ENCODE data around the gene ATF3.
"Not testable (repeated sequence)": the region's sequence is repeated elsewhere in the genome, so short reads cannot be mapped to it uniquely, and the experiment has no call there.

The ATF3 gene

DNA sequence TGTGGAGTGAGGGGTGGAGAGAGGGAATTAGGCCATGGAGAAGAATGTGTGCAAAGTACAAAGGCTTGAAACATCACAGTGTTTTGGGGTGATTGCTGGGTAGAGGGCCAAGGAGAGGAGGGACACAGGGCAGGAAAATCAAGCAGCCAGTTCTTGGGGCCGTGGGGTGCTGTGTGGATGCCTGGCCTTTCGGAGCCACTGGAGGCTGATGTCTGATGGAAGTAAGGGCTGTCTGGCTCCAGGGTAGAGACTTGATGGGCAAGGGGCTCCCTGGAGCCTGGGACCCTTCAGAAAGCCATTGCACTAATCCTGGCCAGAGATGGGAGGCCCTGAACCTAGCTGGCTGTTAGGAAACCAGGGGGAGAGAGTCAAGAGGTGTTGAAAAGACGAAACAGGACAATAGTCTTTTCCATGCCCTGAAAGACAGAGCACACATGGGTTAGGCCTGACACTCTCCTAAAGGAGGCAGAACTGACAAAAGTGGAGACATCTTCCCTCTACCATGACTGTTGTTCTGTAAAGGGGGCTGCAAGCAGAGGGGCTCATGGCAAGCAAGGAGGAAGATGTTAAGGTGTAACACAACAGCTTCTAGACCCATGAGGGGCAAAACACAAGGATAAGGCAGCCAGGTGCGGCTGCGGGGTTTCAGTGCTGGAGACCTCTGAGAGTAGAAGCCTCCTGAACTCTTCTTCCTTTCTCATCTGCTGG, 21.0 kb downstream of the ATF3 start:
- no peak for DNase-seq

DNA sequence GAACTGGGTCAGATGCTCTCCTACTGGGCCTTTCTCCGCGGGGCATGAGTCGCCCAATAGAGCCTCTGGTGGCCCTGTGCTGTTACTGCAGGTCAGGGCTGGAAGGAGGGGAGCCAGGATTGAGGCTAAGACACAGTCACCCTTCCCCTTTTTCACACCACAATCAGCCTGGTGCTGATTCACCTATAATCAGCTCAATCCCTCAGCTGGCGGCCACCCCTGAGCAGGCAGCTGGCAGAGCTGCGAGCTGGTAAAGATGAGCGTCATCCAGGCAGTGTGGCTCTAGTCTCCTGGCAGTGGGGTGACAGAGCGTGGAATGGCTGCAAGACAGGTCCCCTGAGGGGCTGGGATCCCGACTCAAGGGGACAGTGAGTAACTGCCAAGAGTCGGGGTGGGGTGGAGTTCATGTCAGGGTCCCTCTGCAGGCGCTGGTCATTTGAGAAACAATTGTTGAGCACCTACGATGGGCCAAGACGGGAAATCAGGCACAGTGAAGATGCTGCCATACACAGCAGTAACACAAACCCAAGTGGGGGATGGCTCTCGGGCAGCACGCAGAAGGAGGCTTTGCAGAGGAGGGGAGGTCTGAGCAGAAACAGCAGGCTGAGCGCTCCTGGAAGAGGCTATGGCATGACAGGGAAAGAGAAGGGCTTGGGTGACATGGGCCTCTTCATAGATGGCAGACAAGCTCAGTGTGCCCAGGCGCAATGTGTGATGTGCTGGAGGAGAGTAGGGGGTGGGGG, 21.8 kb downstream of the ATF3 start:
- peak; percentile 67 for DNase-seq

DNA sequence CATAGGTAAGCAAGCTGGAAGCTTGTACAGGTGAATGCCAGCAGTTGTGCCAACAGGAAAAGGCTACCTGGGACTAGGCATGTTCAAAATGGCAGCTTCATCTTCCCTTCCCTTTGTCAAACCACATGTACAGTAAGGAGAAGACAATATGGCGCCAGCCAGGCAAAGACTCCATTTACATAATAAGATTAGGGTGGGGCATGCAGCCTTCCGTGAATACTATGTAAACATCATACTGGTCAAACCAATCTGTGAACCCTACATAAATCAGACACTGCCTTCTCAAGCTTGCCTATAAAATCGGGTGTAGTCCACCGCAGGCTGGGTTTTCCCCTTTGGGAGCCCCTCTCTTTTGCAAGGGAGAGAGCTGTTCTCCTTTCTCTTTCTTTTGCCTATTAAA, 24.6 kb downstream of the ATF3 start:
- DNase-seq = no peak

DNA sequence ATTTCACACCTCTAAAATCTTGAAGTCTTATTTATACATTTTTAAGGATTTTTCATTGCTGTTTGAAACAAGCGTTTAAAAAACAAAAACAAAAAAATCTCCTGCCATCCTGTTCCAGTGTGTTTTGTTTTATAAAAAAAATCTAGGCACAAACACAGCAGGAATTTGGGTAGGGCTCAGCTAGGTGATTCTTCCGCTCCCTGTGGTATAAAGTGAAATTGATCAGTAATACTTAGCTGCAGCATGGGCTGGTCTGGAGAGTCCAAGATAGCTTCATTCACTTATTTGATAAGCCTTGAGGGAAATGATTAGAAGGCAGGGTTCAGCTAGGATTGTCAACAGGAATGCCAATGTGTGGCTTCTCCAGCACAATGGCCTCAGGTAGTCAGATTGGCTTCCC, 25.7 kb downstream of the ATF3 start:
- DNase-seq = no peak

DNA sequence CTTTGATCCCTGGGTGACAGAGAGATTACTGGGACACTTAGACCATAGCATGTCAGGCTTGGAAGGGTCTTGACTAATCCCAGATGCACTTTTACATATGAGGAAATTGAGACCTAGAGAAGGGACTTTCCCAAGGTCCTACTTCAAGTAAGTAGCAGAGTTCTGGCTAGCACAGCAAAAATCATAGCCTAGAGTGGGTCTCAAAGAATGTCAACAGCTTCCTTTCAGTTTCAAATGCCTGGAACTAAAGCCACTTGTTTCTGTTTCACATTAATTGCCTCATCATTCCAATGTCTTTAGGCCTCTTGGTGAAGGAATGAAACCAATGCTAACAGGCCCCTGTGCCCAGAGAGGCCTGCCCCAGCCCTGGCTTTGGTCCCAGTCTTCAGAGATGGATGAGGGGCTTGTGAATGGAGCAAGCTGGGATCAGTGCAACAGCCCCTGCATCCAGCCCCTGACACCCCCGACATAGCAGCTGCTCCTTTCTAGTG, 26.6 kb downstream of the ATF3 start:
- no peak for DNase-seq

DNA sequence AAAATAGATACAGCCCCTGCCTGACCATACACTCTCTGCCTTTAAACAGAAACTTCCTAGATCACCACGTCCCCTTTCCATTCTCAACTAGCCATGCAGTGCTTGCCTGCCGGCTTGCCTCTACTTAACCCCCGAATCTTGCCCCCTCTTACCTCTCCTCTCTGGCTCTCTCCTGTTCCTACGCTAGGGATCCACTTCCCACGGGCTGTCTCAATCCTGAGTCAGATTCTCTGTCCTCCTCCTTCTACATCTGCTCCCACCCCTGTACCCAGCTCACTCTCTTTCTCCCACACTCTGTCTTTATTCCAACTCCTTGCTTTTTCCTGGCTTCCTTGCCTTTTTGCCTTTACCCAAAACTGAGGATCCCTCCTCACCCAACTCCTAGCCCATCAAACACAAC, 29.3 kb downstream of the ATF3 start:
- DNase-seq = no peak

DNA sequence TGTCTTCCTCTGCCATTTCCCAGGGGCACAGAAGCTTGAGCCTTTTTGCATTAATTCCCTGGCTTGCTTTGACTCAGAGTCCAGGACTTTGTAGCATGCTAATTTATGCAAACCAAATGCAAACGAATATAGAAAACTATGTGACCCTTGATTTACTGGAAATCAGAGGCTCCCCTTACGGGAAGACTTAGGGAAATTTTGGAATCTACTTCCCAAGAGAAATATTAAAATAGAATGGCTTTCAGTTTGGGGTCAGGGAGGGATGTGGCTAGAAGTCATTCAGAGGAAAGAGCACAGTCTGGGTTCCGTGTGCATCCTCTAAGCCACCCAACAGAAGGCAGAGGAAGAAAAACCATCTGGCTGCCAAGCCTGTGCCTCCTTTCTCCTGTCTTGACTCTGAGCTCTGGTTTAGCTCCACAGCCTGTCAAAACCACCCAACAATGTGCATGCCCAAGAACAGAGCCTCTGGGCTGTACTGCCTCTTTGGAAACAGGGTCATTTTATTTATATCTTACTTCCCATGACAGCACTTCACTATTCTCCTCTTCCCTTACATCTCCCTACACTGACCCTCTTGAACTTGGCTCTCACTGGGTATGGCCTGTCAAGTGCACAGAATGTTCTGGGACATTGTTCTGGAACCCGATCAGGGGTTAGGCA, 30.1 kb downstream of the ATF3 start:
- no peak for DNase-seq

DNA sequence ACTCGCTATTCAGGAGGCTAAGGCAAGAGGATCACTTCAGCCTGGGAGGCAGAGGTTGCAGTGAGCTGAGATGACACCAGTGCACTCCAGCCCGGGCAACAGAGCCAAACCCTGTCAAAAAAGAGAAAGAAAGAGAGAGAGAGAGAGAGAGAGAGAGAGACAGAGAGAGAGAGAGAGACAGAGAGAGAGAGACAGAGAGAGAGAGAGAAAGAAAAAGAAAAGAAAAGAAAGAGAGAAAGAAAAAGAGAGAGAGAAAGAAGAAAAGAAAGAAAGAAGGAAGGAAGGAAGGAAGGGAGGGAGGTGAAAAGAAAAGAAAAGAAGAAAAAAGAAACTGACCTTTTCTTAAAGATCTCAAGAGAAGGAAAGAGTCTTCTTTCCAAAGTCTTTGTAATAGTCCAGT, 31.0 kb downstream of the ATF3 start:
- DNase-seq = not testable (repeated sequence)

DNA sequence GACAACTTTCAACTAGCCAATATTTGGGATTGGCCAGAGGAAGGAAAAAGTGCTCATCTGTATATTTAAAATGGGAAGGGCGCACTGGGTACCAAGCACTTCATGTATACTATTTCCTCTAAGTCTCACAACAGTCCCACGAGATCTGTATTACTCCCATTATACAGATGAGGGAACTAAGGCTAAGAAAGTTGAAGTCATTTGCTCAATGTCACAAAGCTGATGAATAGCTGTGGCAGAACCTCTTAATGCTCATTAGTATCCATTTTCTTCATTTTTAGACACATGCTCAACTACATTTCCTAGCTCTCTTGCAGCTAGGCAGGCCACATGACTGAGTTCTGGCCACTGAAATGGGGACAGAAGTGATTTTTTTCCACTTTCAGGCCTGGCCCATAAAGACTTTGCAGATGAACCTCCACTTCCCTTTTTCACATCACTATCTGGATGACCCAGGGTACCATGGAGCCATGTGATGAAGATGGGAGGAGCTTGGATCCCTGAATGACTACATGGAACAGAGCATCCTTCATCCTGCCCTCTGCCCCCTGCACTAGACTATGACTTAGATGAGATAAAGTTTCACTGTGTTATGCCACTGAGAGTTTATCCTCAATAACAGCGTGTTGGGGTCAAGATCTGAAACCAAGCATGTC, 31.8 kb downstream of the ATF3 start:
- no peak for DNase-seq

DNA sequence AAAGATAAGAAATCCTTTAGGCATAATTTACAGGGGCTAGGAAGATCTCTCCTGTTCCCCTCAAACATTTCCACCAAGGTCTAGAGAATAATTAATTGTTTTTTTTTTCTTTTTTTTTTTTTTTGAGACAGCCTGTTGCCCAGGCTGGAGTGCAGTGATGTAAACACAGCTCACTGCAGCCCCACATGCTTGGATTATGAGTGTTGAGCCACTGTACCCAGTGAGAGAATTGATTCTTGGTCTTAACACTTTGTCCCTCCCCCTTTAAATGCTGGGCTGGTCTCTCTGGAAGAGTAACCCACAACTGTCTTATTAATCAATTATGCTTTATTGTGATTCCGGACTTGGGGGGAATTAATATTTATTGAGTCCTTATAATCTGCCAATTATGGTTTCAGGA, 33.4 kb downstream of the ATF3 start:
- no peak for DNase-seq

DNA sequence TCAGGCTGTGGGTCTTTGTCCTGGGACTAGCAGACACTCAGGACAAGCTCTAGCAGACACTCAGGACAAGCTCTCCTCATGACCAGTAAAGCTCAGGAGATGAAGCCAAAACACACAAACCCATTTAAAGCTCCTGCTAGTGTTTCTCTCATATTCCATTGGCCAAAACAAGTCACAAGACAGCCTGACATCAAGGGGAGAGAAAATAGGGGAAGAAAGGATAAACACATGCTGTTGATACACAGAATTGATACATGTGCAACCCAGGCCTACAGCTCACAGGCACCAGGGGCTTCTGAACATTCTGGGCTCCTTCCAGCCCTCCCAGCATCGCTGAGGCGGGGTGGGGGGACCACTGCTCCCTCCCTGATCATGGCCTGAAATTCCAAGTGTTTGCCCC, 35.3 kb downstream of the ATF3 start:
- no peak for DNase-seq

DNA sequence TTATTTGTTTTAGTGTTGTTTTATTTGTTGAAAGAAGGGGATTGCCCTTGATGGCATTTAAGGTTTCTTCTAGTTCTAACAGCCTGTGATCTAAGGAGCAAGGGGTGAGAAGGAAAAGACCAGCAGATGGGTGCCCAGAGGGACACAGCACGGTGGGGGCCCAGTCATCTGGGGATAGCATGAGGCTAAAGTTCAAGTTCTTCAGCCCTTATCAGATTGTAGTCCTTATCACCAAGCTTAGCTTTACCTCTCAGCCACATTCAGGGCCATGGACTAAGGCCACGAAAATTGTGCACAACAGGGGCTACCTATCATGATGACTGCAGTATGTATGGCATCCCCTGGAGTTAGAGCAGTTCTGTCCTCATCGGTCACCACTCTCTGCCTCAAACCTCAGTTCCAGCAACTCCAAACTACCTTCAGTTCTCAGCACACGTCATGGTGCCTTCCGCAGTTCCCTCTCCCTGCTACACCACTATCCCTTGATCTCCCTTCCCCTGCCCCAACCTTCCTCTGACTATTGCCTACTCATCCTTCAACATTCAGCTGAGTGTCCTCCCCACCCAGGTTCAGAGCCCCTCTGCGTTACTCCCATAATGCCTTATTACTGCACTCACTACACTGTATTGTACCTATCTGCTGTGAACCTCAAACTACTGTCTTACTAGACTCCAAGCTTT, 36.4 kb downstream of the ATF3 start:
- DNase-seq = no peak

DNA sequence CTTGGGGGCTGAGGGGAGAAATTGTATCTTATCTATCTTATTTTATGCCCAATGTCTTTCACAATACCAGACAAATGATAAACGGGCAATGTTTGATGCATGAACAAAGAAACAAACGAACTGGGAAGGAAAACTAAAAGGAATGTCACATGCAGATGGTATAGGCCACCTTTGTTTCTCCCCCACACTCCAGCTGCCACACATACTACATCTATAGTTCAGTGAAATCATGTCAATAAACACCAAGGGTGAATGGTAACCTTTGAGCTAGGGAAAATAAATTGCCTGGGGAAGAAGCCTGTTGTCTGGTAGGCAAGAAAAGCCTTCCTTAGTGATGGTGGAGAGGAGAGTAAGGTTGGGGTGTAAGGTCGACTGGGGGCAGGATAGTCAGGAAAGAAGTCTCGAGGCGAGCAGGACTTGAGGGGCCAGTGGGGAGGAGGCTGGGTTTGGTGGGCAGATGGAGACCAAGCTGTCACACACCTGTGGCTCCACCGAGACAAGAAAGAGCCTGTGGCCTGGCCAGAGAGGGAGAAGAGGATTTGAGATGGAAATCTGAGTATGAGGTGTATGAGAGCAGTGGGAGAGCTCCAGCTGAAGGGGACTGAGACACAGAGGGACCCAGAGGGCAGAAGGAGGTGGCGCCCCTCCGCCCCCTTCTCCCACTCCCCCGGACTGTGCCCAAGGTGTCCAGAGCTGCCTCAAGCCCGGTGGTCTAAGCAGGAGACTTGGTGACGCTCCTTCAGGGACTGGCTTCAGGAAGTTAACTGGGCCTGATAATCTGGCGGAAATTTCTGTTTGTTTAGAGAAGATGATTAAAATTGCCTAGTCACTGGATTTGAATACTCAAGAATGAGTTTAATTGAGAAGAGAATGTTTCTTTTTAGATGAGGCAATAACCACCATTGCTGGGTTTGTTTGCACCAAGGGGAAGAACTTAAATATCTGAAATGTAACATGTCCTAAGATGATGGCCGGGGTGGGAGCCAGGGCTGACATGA, 37.3 kb downstream of the ATF3 start:
- no peak for DNase-seq

DNA sequence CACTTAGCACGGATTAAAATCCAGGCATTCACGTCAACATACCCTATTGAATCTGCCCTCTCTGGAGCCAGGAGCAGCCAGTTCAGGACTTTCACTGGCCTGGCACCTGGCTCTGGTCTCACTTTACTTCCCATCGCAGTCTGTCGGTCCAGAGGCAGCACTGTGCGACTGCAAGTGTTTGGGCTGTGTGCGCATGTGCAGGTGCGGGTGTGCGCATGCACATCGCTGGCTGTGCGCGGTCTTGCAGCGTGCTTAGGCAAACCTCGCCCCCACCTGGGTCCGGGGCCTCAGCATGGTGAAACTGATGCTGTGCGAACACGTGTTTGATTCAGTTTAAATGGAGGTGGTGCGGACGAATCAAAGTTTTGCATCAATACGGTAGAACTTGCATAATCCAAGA, 38.0 kb downstream of the ATF3 start:
- no peak for DNase-seq

DNA sequence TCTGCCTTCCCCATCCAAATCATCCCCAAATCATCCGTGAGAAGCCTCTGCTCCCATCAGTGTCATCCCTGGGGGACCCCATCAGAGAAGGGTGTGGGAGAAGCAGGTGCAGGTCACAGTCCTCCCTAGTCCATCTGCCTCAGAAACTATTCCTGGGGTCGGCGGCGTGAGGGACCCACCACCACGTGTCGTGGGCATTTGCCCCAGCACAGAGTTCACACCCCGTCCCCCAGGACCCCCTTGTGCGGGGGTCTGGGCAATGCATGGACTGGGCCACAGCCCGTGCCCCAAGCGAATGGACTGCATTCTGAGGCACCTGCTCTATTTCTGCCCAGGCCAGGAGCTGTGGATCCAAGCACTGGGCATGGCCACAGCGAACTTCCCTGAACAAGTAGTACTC, 38.4 kb downstream of the ATF3 start:
- DNase-seq = no peak

DNA sequence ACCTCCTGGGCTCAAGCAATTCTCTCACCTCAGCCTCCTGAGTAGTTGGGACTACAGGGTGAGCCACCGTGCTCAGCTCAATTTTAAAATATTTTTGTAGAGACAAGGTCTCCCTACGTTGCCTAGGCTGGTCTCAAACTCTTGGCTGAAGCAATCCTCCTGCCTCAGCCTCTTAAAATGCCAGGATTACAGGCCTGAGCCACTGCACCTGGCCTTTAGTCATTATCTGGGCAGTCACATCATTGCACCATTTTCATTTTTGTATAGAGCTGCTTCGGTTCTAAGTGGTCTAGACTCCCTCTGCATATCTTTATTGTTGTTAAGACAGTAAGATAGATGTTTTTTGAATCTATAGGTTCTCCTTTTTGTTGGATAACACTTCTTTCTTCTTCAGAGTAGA, 39.9 kb downstream of the ATF3 start:
- DNase-seq = no peak

DNA sequence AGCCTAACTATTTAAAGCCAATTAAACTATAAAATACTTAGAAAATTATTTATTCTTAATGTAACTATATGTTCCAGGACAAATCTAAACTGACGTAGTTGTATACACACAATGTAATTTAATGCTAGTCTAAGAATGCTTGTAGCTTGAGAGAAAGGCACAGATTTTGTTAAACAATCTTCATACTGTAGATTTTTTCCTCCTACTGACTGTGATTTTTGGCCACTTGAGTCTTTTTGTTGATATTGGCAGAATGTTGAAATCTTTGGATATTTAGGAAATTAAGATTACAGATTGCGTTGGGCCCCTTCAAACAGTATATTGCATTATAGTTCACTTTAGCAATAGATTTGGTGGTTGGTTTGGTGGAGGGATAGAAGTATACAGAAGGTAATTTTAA, 40.5 kb downstream of the ATF3 start:
- DNase-seq = no peak

DNA sequence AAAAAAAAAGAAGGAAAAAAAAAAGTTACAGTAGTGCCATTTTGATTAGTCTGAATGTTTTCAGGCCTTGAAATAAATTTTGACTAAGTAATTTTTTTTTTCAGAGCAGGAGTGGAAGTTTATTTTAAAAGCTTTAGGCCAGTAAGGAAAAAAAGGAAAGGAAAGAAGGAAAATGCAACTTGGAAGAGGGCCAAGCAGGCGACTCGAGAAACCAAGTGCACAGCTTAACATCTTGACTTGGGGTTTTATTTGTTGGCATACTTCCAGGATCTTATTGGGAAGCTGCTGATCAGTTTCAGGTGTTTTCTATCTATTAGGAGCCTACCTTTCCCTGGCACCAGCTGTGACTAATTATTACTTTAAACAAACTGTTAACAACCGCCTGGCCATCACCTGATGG, 41.7 kb downstream of the ATF3 start:
- no peak for DNase-seq

DNA sequence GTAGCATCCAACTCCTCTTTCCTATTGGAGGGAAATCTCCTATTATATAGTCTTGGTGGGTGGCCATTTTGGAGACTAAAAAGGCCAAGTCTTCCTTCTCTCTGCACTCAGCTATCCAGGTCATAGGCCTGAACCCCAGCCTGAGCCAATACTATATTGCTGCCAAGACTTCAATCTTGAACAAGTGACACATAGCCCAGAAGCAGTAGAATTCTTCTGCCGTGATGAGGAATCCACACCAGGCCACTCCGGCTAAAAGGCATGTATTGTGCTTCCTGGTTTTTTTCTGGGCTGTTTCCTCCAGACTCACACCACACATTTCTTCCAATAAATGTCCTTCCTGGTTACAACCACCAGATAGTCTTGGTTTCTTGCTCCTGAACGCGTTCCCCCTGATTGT, 43.0 kb downstream of the ATF3 start:
- no peak for DNase-seq

DNA sequence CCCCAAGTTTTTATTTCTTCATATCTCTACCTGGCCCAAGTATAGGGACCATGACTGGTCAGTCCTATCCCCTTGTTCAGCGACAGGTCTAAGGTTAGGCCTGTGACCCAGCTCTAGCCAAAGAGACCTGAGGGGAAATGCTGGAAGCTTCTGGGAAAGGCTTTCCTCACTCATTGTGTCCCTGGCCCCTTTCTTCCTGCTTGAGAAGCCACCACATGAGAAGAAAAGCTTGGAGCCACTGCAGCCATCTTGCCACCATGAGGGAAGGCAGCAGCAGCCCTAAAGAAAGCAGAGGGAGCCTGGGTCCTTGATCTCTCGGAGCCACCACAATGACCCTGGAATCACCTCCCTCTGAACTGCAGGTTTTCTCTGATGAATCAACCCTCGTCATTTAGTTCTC, 43.4 kb downstream of the ATF3 start:
- no peak for DNase-seq

DNA sequence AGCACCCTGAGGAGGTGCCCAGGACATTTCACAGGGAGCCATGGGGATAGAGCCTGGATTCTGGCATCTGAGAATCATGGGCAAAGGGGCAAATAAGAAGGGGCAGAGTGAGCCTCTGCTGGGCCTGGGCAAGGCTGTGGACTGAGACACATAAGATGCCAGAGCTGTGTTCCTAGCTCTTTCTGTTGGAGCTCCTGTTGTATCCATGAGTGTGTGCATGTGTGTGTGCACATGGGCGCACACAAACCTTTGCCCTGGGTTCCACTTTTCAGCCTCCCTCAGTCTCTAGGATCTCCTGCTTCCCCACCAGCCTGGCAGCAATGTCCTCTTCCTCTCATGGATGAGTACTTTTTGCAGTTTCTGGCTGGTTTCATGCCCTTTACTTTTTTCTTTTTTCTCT, 44.0 kb downstream of the ATF3 start:
- DNase-seq = no peak

All from midbrain (tissue), 1 donor.